SK-N-SH treated with all-trans-retinoic acid at 6 μM for 48 hours (cell line): Measurements from ENCODE around the gene ACOXL.

Experiments
- ATAC-seq: fragments of 200-7000 bp; cut with Tn5 transposase; 3 replicates; pipeline ENCODE4 v1.9.1; 2020; ENCODE audit warnings: mild to moderate bottlenecking, moderate library complexity
- ARNTL ChIP-seq: fragments of 450-650 bp; formaldehyde crosslinking; IDR thresholded peaks from 2 replicates; pipeline ENCODE4 v1.5.0; 2020; ENCODE audit warnings: low read depth, mild to moderate bottlenecking, moderate library complexity, borderline replicate concordance
- BACH2 ChIP-seq: fragments of 250-450 bp; sonication (Bioruptor Pico); IDR thresholded peaks from 2 replicates; pipeline ENCODE4 v1.9.0; 2021; ENCODE audit warnings: mild to moderate bottlenecking, borderline replicate concordance
- CSDC2 ChIP-seq: fragments of 250-450 bp; sonication (Bioruptor Pico); IDR thresholded peaks from 2 replicates; pipeline ENCODE4 v1.5.0; 2020; ENCODE audit warnings: mild to moderate bottlenecking, moderate library complexity
- ESRRG ChIP-seq: fragments of 250-450 bp; sonication (Bioruptor Pico); IDR thresholded peaks from 2 replicates; pipeline ENCODE4 v1.6.1; 2021; ENCODE audit warnings: mild to moderate bottlenecking
- GLIS3 ChIP-seq: fragments of 250-450 bp; sonication (Bioruptor Pico); IDR thresholded peaks from 2 replicates; pipeline ENCODE4 v1.5.0; 2020; ENCODE audit warnings: mild to moderate bottlenecking, moderate library complexity
- ISL1 ChIP-seq: fragments of 250-450 bp; sonication (Bioruptor Pico); IDR thresholded peaks from 2 replicates; pipeline ENCODE4 v2.1.2; 2022; ENCODE audit warnings: mild to moderate bottlenecking, moderate library complexity
- OSR1 ChIP-seq: fragments of 250-450 bp; sonication (Bioruptor Pico); IDR thresholded peaks from 2 replicates; pipeline ENCODE4 v1.8.0; 2022; ENCODE audit warnings: moderate library complexity, mild to moderate bottlenecking, inconsistent platforms
- PPARA ChIP-seq: fragments of 250-450 bp; sonication (Bioruptor Pico); IDR thresholded peaks from 2 replicates; pipeline ENCODE4 v1.5.0; 2020; ENCODE audit warnings: mild to moderate bottlenecking, borderline replicate concordance
- RARB ChIP-seq: fragments of 250-450 bp; sonication (Bioruptor Pico); IDR thresholded peaks from 2 replicates; pipeline ENCODE4 v1.8.0; 2021; ENCODE audit warnings: mild to moderate bottlenecking, moderate library complexity
- SNAI2 ChIP-seq: fragments of 250-450 bp; sonication (Bioruptor Pico); IDR thresholded peaks from 2 replicates; pipeline ENCODE4 v1.5.0; 2020; ENCODE audit warnings: mild to moderate bottlenecking, moderate library complexity
- TCF4 ChIP-seq: fragments of 250-450 bp; sonication (Bioruptor Pico); IDR thresholded peaks from 2 replicates; pipeline ENCODE4 v1.8.0; 2021; ENCODE audit warnings: mild to moderate bottlenecking, moderate library complexity, borderline replicate concordance
- TOX ChIP-seq: fragments of 250-450 bp; sonication (Bioruptor Pico); IDR thresholded peaks from 2 replicates; pipeline ENCODE4 v1.8.0; 2021; ENCODE audit warnings: mild to moderate bottlenecking, moderate library complexity, borderline replicate concordance
- ZC3H10 ChIP-seq: fragments of 250-450 bp; sonication (Bioruptor Pico); IDR thresholded peaks from 2 replicates; pipeline ENCODE4 v1.5.1; 2021; ENCODE audit warnings: mild to moderate bottlenecking, moderate library complexity
- ZFP3 ChIP-seq: fragments of 250-450 bp; sonication (Bioruptor Pico); IDR thresholded peaks from 2 replicates; pipeline ENCODE4 v1.5.0; 2020; ENCODE audit warnings: mild to moderate bottlenecking, moderate library complexity
- ZFP30 ChIP-seq: fragments of 450-650 bp; formaldehyde crosslinking; IDR thresholded peaks from 2 replicates; pipeline ENCODE4 v1.5.0; 2022; ENCODE audit warnings: mild to moderate bottlenecking, moderate library complexity
- ZNF565 ChIP-seq: fragments of 450-650 bp; formaldehyde crosslinking; conservative IDR thresholded peaks from 2 replicates; pipeline ENCODE4 v1.5.0; 2020; ENCODE audit warnings: low read depth, mild to moderate bottlenecking, moderate library complexity
- ZNF8 ChIP-seq: fragments of 450-650 bp; formaldehyde crosslinking; IDR thresholded peaks from 2 replicates; pipeline ENCODE4 v1.5.0; 2020; ENCODE audit warnings: mild to moderate bottlenecking, moderate library complexity
- TF ChIP-seq, protein P1 (sequence below): fragments of 250-450 bp; sonication (Bioruptor Pico); IDR thresholded peaks from 2 replicates; pipeline ENCODE4 v1.5.1; 2020; ENCODE audit warnings: low read depth, mild to moderate bottlenecking, moderate library complexity
- TF ChIP-seq, protein P2 (sequence below): fragments of 250-450 bp; sonication (Bioruptor Pico); IDR thresholded peaks from 2 replicates; pipeline ENCODE4 v1.8.0; 2020; ENCODE audit warnings: mild to moderate bottlenecking, moderate library complexity, borderline replicate concordance
- TF ChIP-seq, protein P3 (sequence below): fragments of 250-450 bp; sonication (Bioruptor Pico); IDR thresholded peaks from 2 replicates; pipeline ENCODE4 v1.8.0; 2021; ENCODE audit warnings: low read depth, mild to moderate bottlenecking, moderate library complexity, borderline replicate concordance
- TF ChIP-seq, protein P4 (sequence below): fragments of 250-450 bp; sonication (Bioruptor Pico); IDR thresholded peaks from 2 replicates; pipeline ENCODE4 v1.5.1; 2021; ENCODE audit warnings: mild to moderate bottlenecking, moderate library complexity

ACOXL gene

DNA sequence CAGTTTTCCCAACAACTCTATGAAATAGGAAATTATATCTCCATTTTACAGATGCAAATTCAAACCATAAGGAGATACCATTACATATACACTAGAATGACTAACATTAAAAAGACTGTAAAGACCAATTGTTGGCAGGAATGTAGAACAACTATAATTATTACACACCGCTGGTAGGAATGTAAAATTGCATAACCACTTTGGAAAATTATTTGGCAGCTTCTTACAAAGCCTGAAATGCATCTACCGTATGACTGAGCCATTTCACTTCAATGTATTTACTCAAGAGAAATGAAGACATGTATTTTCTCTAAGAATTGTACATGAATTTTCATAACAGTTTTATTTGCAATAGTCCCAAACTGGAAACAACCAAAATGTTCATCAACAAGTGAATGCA lies 199.3 kb downstream of the ACOXL start:
- TF ChIP-seq ZFP3 (CRISPR knock-in tag) (no peak), SNAI2 (CRISPR knock-in tag) (no peak), ARNTL (no peak), ZC3H10 (CRISPR knock-in tag) (no peak), ESRRG (CRISPR knock-in tag) (no peak), BACH2 (CRISPR knock-in tag) (no peak), PPARA (CRISPR knock-in tag) (no peak), ISL1 (CRISPR knock-in tag) (no peak), TOX (CRISPR knock-in tag) (no peak), ZNF565 (no peak), RARB (no peak), OSR1 (no peak), TCF4 (CRISPR knock-in tag) (no peak)
- TF ChIP-seq, protein P1, sequence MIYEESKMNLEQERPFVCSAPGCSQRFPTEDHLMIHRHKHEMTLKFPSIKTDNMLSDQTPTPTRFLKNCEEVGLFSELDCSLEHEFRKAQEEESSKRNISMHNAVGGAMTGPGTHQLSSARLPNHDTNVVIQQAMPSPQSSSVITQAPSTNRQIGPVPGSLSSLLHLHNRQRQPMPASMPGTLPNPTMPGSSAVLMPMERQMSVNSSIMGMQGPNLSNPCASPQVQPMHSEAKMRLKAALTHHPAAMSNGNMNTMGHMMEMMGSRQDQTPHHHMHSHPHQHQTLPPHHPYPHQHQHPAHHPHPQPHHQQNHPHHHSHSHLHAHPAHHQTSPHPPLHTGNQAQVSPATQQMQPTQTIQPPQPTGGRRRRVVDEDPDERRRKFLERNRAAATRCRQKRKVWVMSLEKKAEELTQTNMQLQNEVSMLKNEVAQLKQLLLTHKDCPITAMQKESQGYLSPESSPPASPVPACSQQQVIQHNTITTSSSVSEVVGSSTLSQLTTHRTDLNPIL (CRISPR knock-in tag): no peak
- TF ChIP-seq, protein P2, sequence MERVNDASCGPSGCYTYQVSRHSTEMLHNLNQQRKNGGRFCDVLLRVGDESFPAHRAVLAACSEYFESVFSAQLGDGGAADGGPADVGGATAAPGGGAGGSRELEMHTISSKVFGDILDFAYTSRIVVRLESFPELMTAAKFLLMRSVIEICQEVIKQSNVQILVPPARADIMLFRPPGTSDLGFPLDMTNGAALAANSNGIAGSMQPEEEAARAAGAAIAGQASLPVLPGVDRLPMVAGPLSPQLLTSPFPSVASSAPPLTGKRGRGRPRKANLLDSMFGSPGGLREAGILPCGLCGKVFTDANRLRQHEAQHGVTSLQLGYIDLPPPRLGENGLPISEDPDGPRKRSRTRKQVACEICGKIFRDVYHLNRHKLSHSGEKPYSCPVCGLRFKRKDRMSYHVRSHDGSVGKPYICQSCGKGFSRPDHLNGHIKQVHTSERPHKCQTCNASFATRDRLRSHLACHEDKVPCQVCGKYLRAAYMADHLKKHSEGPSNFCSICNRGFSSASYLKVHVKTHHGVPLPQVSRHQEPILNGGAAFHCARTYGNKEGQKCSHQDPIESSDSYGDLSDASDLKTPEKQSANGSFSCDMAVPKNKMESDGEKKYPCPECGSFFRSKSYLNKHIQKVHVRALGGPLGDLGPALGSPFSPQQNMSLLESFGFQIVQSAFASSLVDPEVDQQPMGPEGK: no peak
- TF ChIP-seq, protein P3, sequence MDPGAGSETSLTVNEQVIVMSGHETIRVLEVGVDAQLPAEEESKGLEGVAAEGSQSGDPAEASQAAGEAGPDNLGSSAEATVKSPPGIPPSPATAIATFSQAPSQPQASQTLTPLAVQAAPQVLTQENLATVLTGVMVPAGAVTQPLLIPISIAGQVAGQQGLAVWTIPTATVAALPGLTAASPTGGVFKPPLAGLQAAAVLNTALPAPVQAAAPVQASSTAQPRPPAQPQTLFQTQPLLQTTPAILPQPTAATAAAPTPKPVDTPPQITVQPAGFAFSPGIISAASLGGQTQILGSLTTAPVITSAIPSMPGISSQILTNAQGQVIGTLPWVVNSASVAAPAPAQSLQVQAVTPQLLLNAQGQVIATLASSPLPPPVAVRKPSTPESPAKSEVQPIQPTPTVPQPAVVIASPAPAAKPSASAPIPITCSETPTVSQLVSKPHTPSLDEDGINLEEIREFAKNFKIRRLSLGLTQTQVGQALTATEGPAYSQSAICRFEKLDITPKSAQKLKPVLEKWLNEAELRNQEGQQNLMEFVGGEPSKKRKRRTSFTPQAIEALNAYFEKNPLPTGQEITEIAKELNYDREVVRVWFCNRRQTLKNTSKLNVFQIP (CRISPR knock-in tag): no peak
- TF ChIP-seq, protein P4, sequence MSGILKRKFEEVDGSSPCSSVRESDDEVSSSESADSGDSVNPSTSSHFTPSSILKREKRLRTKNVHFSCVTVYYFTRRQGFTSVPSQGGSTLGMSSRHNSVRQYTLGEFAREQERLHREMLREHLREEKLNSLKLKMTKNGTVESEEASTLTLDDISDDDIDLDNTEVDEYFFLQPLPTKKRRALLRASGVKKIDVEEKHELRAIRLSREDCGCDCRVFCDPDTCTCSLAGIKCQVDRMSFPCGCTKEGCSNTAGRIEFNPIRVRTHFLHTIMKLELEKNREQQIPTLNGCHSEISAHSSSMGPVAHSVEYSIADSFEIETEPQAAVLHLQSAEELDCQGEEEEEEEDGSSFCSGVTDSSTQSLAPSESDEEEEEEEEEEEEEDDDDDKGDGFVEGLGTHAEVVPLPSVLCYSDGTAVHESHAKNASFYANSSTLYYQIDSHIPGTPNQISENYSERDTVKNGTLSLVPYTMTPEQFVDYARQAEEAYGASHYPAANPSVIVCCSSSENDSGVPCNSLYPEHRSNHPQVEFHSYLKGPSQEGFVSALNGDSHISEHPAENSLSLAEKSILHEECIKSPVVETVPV (CRISPR knock-in tag): no peak
- ATAC-seq: no peak

DNA sequence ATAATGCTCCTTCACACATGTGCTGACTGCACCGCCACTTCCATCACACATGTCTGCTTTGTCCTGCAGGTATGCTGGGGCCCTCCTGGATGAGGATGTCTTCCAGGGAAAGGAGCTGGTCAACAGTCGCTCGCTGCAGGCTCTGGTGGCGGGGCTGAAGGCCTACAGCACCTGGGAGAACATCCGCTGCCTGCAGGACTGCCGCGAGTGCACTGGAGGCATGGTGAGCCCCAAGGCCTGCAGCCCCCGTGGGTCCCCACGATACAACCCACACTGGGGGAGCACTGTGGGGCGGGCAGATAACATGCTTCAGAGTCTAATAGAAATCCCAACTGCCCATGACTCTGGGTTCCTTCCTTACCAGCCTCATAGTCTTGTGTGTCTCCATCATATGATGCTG lies 201.0 kb downstream of the ACOXL start:
- no peak for ATAC-seq
- TF ChIP-seq ZFP30 (CRISPR knock-in tag): no peak
- no peak for TF ChIP-seq ZC3H10 (CRISPR knock-in tag)
- TF ChIP-seq ZNF8 (CRISPR knock-in tag): no peak
- TF ChIP-seq OSR1: no peak
- TF ChIP-seq, protein P3 (CRISPR knock-in tag): no peak
- no peak for TF ChIP-seq ISL1 (CRISPR knock-in tag)
- TF ChIP-seq TOX (CRISPR knock-in tag): no peak
- TF ChIP-seq TCF4 (CRISPR knock-in tag): no peak

DNA sequence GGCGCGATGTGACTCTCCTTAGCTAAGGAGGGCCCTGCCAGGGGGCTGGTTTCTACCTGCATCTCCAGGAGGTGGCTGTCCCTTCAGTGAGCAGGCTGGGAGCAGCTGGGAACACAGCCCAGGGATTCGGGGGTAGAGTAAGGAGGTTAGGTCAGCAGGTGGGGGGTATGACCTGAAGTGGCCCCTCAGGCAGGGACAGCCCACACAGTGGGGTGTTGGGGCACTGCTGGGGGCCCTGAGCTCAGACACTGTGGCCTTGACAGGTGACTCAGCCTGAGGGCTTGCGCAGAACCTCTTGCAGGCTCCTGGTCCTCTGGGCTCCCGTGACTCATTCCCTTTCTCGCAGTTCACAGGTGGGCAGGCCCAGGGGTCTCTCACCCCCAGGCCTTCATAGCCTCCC lies 202.6 kb downstream of the ACOXL start:
- TF ChIP-seq, protein P1 (CRISPR knock-in tag): no peak
- TF ChIP-seq TOX (CRISPR knock-in tag): no peak
- TF ChIP-seq RARB: no peak
- no peak for TF ChIP-seq PPARA (CRISPR knock-in tag)
- no peak for TF ChIP-seq GLIS3 (CRISPR knock-in tag)
- TF ChIP-seq ZFP3 (CRISPR knock-in tag): no peak
- TF ChIP-seq ARNTL: no peak
- no peak for TF ChIP-seq CSDC2 (CRISPR knock-in tag)
- no peak for ATAC-seq
